K562 (cell line): ENCODE measurements around the gene EOMES. TPM values are rescaled to one million over a fixed set of nuclear protein-coding genes. Genes with fewer than 3 reads are reported as not detected.

Experiments used
- ATAC-seq: fragments of 200-7000 bp; cut with Tn5 transposase; 3 replicates; pipeline ENCODE4 v1.9.1; 2020; ENCODE audit warnings: moderate library complexity
- BruUV-seq: library from RNA; stranded (reverse); fragments of 400-500 nt; replicated peaks from 2 replicates; lab custom pipeline; 2021; lab: Mats Ljungman, UMichigan
- CTCF ChIA-PET: fragments of 300-600 bp; formaldehyde crosslinking; extraction: SDS; loops from one replicate; lab custom pipeline; 2021; ENCODE audit warnings: low intra/inter-chr PET ratio; lab: Yijun Ruan, JAX
- POLR2A ChIA-PET: fragments of 300-600, 350-650 bp; sonication (Branson Sonifier 250); formaldehyde crosslinking; extraction: SDS; loops from one replicate; lab custom pipeline; 2021; ENCODE audit warnings: antibody characterized with exemption, inconsistent platforms; lab: Yijun Ruan, JAX
- DNase-seq, 4 experiments: peaks; one replicate each; pipeline versions ENCODE4 v3.0.0 to v3.0.0-alpha.2; 2011 to 2018; ENCODE audit warnings: low spot score in 3 of 4, mixed read lengths in 3 of 4; ENCODE audit errors: extremely low read depth in 1 of 4
- FAIRE-seq: peaks from 2 replicates; lab custom pipeline; 2011; peaks lifted over from hg19 to GRCh38; lab: Jason Lieb, UNC
- H2AFZ ChIP-seq: 2 replicates; pipeline ENCODE4 v1.6.0; 2011; ENCODE audit warnings: low read depth, low read length, control low read depth, inconsistent platforms
- H3K27ac ChIP-seq: fragments of 200-600 bp; 3 replicates; pipeline ENCODE4 v1.8.0; 2011; ENCODE audit warnings: low read depth, mild to moderate bottlenecking, control low read depth, inconsistent platforms, low read length, moderate library complexity, mixed read lengths; ENCODE audit errors: extremely low read depth
- H3K27me3 ChIP-seq, 2 experiments: fragments of 300-600 bp in 1 of 2; 2 replicates in 1 of 2; 3 replicates in 1 of 2; pipeline versions ENCODE4 v1.6.0 to v1.8.0; 2011; ENCODE audit warnings: inconsistent platforms in 2 of 2, low read length in 2 of 2, mild to moderate bottlenecking in 1 of 2, mixed read lengths in 1 of 2, moderate library complexity in 1 of 2; ENCODE audit not compliant: control insufficient read depth in 2 of 2, insufficient read depth in 2 of 2
- H3K36me3 ChIP-seq: fragments of 300-600 bp; 3 replicates; pipeline ENCODE4 v1.8.0; 2011; ENCODE audit warnings: mild to moderate bottlenecking, low read length, inconsistent platforms; ENCODE audit not compliant: control insufficient read depth, insufficient read depth
- H3K4me1 ChIP-seq, 2 experiments: fragments of 200-600 bp in 1 of 2; replicated peaks in 1 of 2; 2 replicates in 1 of 2; 3 replicates in 1 of 2; pipeline versions ENCODE4 v1.5.1 to v1.8.0; 2011; ENCODE audit warnings: inconsistent platforms in 2 of 2, low read length in 2 of 2, mild to moderate bottlenecking in 1 of 2, mixed read lengths in 1 of 2, moderate library complexity in 1 of 2; ENCODE audit not compliant: control insufficient read depth in 2 of 2, insufficient read depth in 2 of 2
- H3K4me2 ChIP-seq: 2 replicates; pipeline ENCODE4 v1.6.1; 2011; ENCODE audit warnings: low read length, control low read depth, inconsistent platforms, mixed read lengths; ENCODE audit not compliant: insufficient read depth
- H3K4me3 ChIP-seq: fragments of 200-600 bp; sonication (generic), shearing (Covaris generic); 2 replicates; pipeline ENCODE4 v1.5.1; 2016; ENCODE audit warnings: control low read depth, inconsistent platforms
- H3K79me2 ChIP-seq: fragments of 200-600 bp; 3 replicates; pipeline ENCODE4 v1.8.0; 2011; ENCODE audit warnings: low read length, inconsistent platforms; ENCODE audit not compliant: control insufficient read depth, insufficient read depth
- H3K9ac ChIP-seq, 2 experiments: 2 replicates each; pipeline versions ENCODE4 v1.6.0 to v1.6.1; 2011; ENCODE audit warnings: low read depth in 2 of 2, low read length in 2 of 2, control low read depth in 1 of 2, inconsistent platforms in 1 of 2, mild to moderate bottlenecking in 1 of 2, mixed read lengths in 1 of 2; ENCODE audit not compliant: insufficient read depth in 1 of 2
- H3K9me1 ChIP-seq: one replicate; pipeline ENCODE4 v1.6.0; 2011; ENCODE audit warnings: inconsistent platforms, mild to moderate bottlenecking, low read length, moderate library complexity; ENCODE audit not compliant: control insufficient read depth, insufficient read depth
- H3K9me3 ChIP-seq: replicated peaks from 2 replicates; pipeline ENCODE4 v1.5.1; 2011; ENCODE audit warnings: low read depth, low read length, inconsistent platforms; ENCODE audit not compliant: control insufficient read depth, insufficient read depth
- H4K20me1 ChIP-seq: replicated peaks from 2 replicates; pipeline ENCODE4 v1.6.1; 2011; ENCODE audit warnings: low read length, inconsistent platforms, mixed read lengths; ENCODE audit not compliant: control insufficient read depth, insufficient read depth
- DIDO1 ChIP-seq: fragments of 450-650 bp; IDR thresholded peaks from 2 replicates; pipeline ENCODE4 v1.6.1; 2016; ENCODE audit warnings: low read depth, missing biosample characterization, missing genetic modification characterization
- TOE1 ChIP-seq, 2 experiments: fragments of 450-650 bp in 1 of 2; sonication (generic) in 1 of 2; formaldehyde crosslinking in 1 of 2; IDR thresholded peaks; 2 replicates each; pipeline versions ENCODE4 v1.7.1 to v1.8.0; 2016 to 2022; ENCODE audit warnings: borderline replicate concordance in 2 of 2, mild to moderate bottlenecking in 2 of 2, antibody characterized with exemption in 1 of 2, inconsistent platforms in 1 of 2, low read depth in 1 of 2, missing genetic modification reagents in 1 of 2, moderate library complexity in 1 of 2
- TRIM28 ChIP-seq: fragments of 450-650 bp; IDR thresholded peaks from 2 replicates; pipeline ENCODE4 v1.6.1; 2017
- ZBTB8A ChIP-seq: fragments of 450-650 bp; IDR thresholded peaks from 2 replicates; pipeline ENCODE4 v1.6.1; 2018; ENCODE audit warnings: mild to moderate bottlenecking, moderate library complexity; ENCODE audit not compliant: partially characterized antibody
- ZNF445 ChIP-seq: fragments of 250-450 bp; sonication (Bioruptor Pico); IDR thresholded peaks from 2 replicates; pipeline ENCODE4 v1.4.0; 2020; ENCODE audit warnings: low read depth, mild to moderate bottlenecking, moderate library complexity
- whole genome bisulfite sequencing: fragments of 100-300 bp; shearing (Covaris generic); methylation state at CpG from one replicate; pipeline ENCODE4 v1.1.6; 2016; ENCODE audit warnings: low coverage, mixed read lengths; ENCODE audit not compliant: insufficient coverage; ENCODE audit errors: missing lambda C conversion rate; 5-methylcytosine and 5-hydroxymethylcytosine counted together
- in situ Hi-C: fragments of 300-500 bp; cut with MboI; formaldehyde crosslinking; loops from 4 replicates; pipeline ENCODE4 v1.15.0; 2018; ENCODE audit warnings: inconsistent platforms, mixed read lengths
- intact Hi-C: fragments of 100-400 bp; cut with micrococcal nuclease; formaldehyde crosslinking; loops from 2 replicates; pipeline ENCODE4 v1.14.2; 2022
- polyA plus RNA-seq, 8 experiments: library from polyadenylated mRNA; depleted of rRNA in 4 of 8; stranded (reverse) in 5 of 8; unstranded in 3 of 8; fragments of >200 nt; fragmentation: Nextera tagmentation in 2 of 8; fragmentation: Illumina TruSeq in 1 of 8; extraction: Ambion mirVana in 2 of 8; extraction: Trizol in 1 of 8; gene quantifications; 2 replicates each; pipeline versions ENCODE4 v1.2.1 to v1.2.3, GENCODE V29; 2011 to 2014; ENCODE audit warnings: inconsistent platforms in 1 of 8, missing spikeins in 1 of 8
- total RNA-seq, 7 experiments: library from RNA; depleted of rRNA in 6 of 7; stranded (reverse); fragments of >200 nt in 6 of 7; fragmentation: Illumina TruSeq in 2 of 7; extraction: Trizol in 2 of 7; gene quantifications; 2 replicates each; pipeline versions ENCODE4 v1.2.1 to v1.2.3, GENCODE V29; 2011 to 2021; ENCODE audit warnings: low replicate concordance in 1 of 7
- TF ChIP-seq, protein P1 (sequence below): fragments of 250-450 bp; sonication (Bioruptor Pico); IDR thresholded peaks from 2 replicates; pipeline ENCODE4 v1.5.0; 2020; ENCODE audit warnings: mild to moderate bottlenecking

Gene EOMES
- total and polyA plus RNA-seq, 9 of the 15 experiments (the other 6 are each of a cell fraction or from before 2014, with no cell fraction given) = 0.07 TPM; not detected in 8

- TF ChIP-seq, protein P1, sequence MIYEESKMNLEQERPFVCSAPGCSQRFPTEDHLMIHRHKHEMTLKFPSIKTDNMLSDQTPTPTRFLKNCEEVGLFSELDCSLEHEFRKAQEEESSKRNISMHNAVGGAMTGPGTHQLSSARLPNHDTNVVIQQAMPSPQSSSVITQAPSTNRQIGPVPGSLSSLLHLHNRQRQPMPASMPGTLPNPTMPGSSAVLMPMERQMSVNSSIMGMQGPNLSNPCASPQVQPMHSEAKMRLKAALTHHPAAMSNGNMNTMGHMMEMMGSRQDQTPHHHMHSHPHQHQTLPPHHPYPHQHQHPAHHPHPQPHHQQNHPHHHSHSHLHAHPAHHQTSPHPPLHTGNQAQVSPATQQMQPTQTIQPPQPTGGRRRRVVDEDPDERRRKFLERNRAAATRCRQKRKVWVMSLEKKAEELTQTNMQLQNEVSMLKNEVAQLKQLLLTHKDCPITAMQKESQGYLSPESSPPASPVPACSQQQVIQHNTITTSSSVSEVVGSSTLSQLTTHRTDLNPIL = no peak
- TF ChIP-seq ZNF445 (CRISPR knock-in tag) = no peak
These were observed 4.8 kb downstream of the EOMES start (continued) for GRCh38 chr3:27717200-27717852.

- ATAC-seq = no peak
- BruUV-seq = no TSS peak
- no peak overlapping the region for H3K4me3 ChIP-seq
- intact Hi-C loops (no loop called here), in situ Hi-C loops (loop anchor here (10.0 kb wide), 1 partner anchor 618 kb away; no protein-coding TSS in a partner anchor)
- H3K9ac ChIP-seq = no peak overlapping the region
- H2AFZ ChIP-seq = no peak overlapping the region
- H3K9me1 ChIP-seq = no peaks in the 10 kb centered on the region
- WGBS = 0% methylated on average over 3 of the region's 3 CpGs
- H3K36me3 ChIP-seq = no peaks in the 10 kb centered on the region
- ChIA-PET POLR2A (no interaction called here), CTCF (no interaction called here)
- no peak overlapping the region for H3K4me2 ChIP-seq
- peaks cover 12 to 39% of the 10 kb centered on the region in 2 experiments; a peak in 3 of 5 replicates for H3K27me3 ChIP-seq
- no peaks in the 10 kb centered on the region for H3K9me3 ChIP-seq
- no peak for DNase-seq
- peaks cover 0 to 4% of the 10 kb centered on the region in 2 experiments; a peak in 1 of 5 replicates for H3K4me1 ChIP-seq
- no peak overlapping the region for H3K27ac ChIP-seq
- no peaks in the 10 kb centered on the region for H4K20me1 ChIP-seq
- H3K79me2 ChIP-seq = no peaks in the 10 kb centered on the region
- no peak for TF ChIP-seq ZBTB8A
- no peak for TF ChIP-seq TOE1 (IDR thresholded peaks at IDR 0.05; ENCODE audit: borderline replicate concordance)
- no peak for TF ChIP-seq TOE1 (CRISPR knock-in tag; IDR thresholded peaks at IDR 0.05; ENCODE audit: borderline replicate concordance, low read depth)
- no peak for TF ChIP-seq TRIM28
- TF ChIP-seq DIDO1 = no peak
- no peak for FAIRE-seq
These were observed 5.8 kb downstream of the EOMES start for GRCh38 chr3:27716309-27716708.
